Dendritic cell treated with granulocyte-macrophage colony-stimulating factor and Interleukin-4, amounts not matched to agents 40 ng/mL and 50 ng/mL, for 4 days (primary cell): ENCODE results near the gene PTPRN2.

Source experiments
- H3K27ac Mint-ChIP-seq: one replicate; pipeline ENCODE4 v1.8.0; 2022; ENCODE audit warnings: mild to moderate bottlenecking, mixed read lengths
- H3K27me3 Mint-ChIP-seq: one replicate; pipeline ENCODE4 v1.8.0; 2022; ENCODE audit warnings: mild to moderate bottlenecking, mixed read lengths
- H3K36me3 Mint-ChIP-seq: one replicate; pipeline ENCODE4 v1.8.0; 2022; ENCODE audit warnings: low read depth, mixed read lengths
- H3K4me1 Mint-ChIP-seq: one replicate; pipeline ENCODE4 v1.8.0; 2022; ENCODE audit warnings: low read depth, mixed read lengths
- H3K4me3 Mint-ChIP-seq: one replicate; pipeline ENCODE4 v1.8.0; 2022; ENCODE audit warnings: mild to moderate bottlenecking, moderate library complexity, mixed read lengths
- H3K9me3 Mint-ChIP-seq: one replicate; pipeline ENCODE4 v1.8.0; 2022; ENCODE audit warnings: mixed read lengths
- intact Hi-C: fragments of 100-400 bp; cut with micrococcal nuclease; formaldehyde crosslinking; loops from one replicate; pipeline ENCODE4 v1.15.0; 2022

The PTPRN2 gene

DNA sequence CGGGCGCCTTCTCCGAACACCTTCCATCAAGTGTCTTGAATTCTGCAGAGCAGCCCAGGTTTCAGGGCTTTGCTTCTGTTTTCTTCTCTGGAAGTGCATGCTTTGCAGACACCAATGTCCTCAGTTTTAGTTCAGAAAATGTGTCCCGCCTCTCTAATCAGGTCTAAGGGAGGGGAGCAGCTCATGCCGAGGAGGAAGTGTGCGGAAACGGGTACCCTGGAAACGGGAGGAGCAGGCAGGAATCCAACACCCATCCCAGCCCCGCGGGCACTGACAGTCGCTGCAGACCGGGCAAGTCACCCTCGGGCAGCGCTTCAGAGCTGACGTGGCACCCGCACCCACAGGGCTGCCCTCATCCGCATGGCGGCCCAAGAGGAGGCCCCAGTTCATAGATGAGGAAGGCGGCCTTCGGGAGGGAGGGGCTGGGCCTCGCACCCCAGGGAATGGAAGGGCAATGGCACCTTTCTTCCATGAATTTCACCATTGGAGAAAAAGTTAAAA, 912.1 kb downstream of the PTPRN2 start:
- Mint-ChIP-seq H3K9me3 (no peaks in the 10 kb centered on the region), H3K4me3 (no peak overlapping the region), H3K27me3 (peaks cover 39% of the 10 kb centered on the region), H3K36me3 (no peaks in the 10 kb centered on the region), H3K4me1 (no peaks in the 10 kb centered on the region), H3K27ac (no peak overlapping the region)
- intact Hi-C loops, result no loop called here

- H3K27ac Mint-ChIP-seq, result no peak overlapping the region
- no peaks in the 10 kb centered on the region for H3K36me3 Mint-ChIP-seq
- no peak overlapping the region for H3K4me3 Mint-ChIP-seq
- intact Hi-C loops, result no loop called here
- no peaks in the 10 kb centered on the region for H3K9me3 Mint-ChIP-seq
- H3K27me3 Mint-ChIP-seq, result peaks cover 33% of the 10 kb centered on the region
- no peaks in the 10 kb centered on the region for H3K4me1 Mint-ChIP-seq
Observed at GRCh38 chr7:157674715-157675426, 912.8 kb downstream of the PTPRN2 start.

DNA sequence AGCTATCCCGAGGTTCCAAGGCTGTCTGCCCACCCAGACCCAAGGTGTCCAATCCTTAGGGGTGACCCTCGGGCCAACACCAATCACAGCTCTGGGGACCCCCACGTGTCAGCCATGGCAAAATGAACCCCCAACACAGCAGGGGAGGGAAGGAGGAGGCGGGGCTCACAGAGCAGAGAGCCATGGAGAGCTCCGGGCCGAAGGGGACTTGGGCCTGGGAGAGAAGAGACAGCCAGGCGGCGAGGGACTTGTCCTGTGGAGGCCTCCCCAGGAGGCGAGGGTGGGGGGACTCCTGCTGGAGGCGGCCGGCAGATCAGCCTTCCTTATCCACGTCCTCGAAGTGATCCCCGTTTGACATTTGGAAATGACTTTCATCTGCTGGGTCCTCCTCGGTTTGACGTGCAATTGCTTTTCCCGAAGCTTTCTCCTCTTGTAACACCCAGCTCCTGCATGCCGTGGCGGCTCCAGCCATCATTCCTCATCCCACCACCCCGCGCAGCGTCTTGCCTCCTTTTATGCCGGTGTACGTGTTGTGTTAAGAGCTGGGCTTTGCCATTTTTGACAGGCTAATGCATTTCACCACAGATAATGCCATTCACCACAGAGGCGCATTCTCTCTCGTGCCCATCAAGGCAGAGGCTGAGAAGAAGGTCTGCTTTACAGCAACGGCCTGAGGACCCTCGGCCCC, 913.5 kb downstream of the PTPRN2 start:
- intact Hi-C loops, result no loop called here
- Mint-ChIP-seq H3K4me1 (no peaks in the 10 kb centered on the region), H3K9me3 (no peaks in the 10 kb centered on the region), H3K27ac (no peak overlapping the region), H3K27me3 (peaks cover 31% of the 10 kb centered on the region), H3K36me3 (no peaks in the 10 kb centered on the region), H3K4me3 (no peak overlapping the region)

GRCh38 chr7:157673573-157673972, 914.0 kb downstream of the PTPRN2 start:
- intact Hi-C loops, result no loop called here
- H3K27me3 Mint-ChIP-seq, result peaks cover 28% of the 10 kb centered on the region
- H3K27ac Mint-ChIP-seq, result no peak overlapping the region
- H3K4me1 Mint-ChIP-seq, result peaks cover 3% of the 10 kb centered on the region
- no peak overlapping the region for H3K4me3 Mint-ChIP-seq
- H3K9me3 Mint-ChIP-seq, result no peaks in the 10 kb centered on the region
- no peaks in the 10 kb centered on the region for H3K36me3 Mint-ChIP-seq

- H3K9me3 Mint-ChIP-seq, result no peaks in the 10 kb centered on the region
- H3K27ac Mint-ChIP-seq, result no peak overlapping the region
- peaks cover 15% of the 10 kb centered on the region for H3K27me3 Mint-ChIP-seq
- intact Hi-C loops, result no loop called here
- H3K4me1 Mint-ChIP-seq, result peaks cover 10% of the 10 kb centered on the region
- H3K36me3 Mint-ChIP-seq, result no peaks in the 10 kb centered on the region
- H3K4me3 Mint-ChIP-seq, result no peak overlapping the region
Observed at GRCh38 chr7:157671358-157672255, 916.0 kb downstream of the PTPRN2 start.

GRCh38 chr7:157670490-157671357, 916.9 kb downstream of the PTPRN2 start:
- peaks cover 10% of the 10 kb centered on the region for H3K4me1 Mint-ChIP-seq
- no peaks in the 10 kb centered on the region for H3K9me3 Mint-ChIP-seq
- intact Hi-C loops, result no loop called here
- H3K36me3 Mint-ChIP-seq, result no peaks in the 10 kb centered on the region
- no peak overlapping the region for H3K27ac Mint-ChIP-seq
- H3K4me3 Mint-ChIP-seq, result no peak overlapping the region
- H3K27me3 Mint-ChIP-seq, result peaks cover 8% of the 10 kb centered on the region

- H3K9me3 Mint-ChIP-seq, result no peaks in the 10 kb centered on the region
- H3K36me3 Mint-ChIP-seq, result no peaks in the 10 kb centered on the region
- no peak overlapping the region for H3K27ac Mint-ChIP-seq
- intact Hi-C loops, result no loop called here
- H3K27me3 Mint-ChIP-seq, result peaks cover 8% of the 10 kb centered on the region
- H3K4me3 Mint-ChIP-seq, result no peak overlapping the region
- H3K4me1 Mint-ChIP-seq, result peaks cover 10% of the 10 kb centered on the region
Observed at GRCh38 chr7:157669768-157670351, 917.8 kb downstream of the PTPRN2 start.

GRCh38 chr7:157668884-157669767, 918.5 kb downstream of the PTPRN2 start:
- Mint-ChIP-seq H3K4me1 (peaks cover 10% of the 10 kb centered on the region), H3K27me3 (peaks cover 8% of the 10 kb centered on the region), H3K9me3 (no peaks in the 10 kb centered on the region), H3K4me3 (no peak overlapping the region), H3K27ac (no peak overlapping the region), H3K36me3 (no peaks in the 10 kb centered on the region)
- intact Hi-C loops, result no loop called here

GRCh38 chr7:157668221-157668883, 919.3 kb downstream of the PTPRN2 start:
- Mint-ChIP-seq H3K9me3 (no peaks in the 10 kb centered on the region), H3K27ac (no peak overlapping the region), H3K4me3 (no peak overlapping the region), H3K36me3 (no peaks in the 10 kb centered on the region), H3K27me3 (peaks cover 8% of the 10 kb centered on the region), H3K4me1 (peaks cover 10% of the 10 kb centered on the region)
- intact Hi-C loops, result no loop called here

- intact Hi-C loops, result no loop called here
- Mint-ChIP-seq H3K4me1 (peaks cover 10% of the 10 kb centered on the region), H3K36me3 (no peaks in the 10 kb centered on the region), H3K27ac (no peak overlapping the region), H3K4me3 (no peak overlapping the region), H3K9me3 (no peaks in the 10 kb centered on the region), H3K27me3 (peaks cover 8% of the 10 kb centered on the region)
Observed at GRCh38 chr7:157667731-157668130, 919.9 kb downstream of the PTPRN2 start.

GRCh38 chr7:157667261-157667660, 920.4 kb downstream of the PTPRN2 start:
- no peak overlapping the region for H3K27ac Mint-ChIP-seq
- no peak overlapping the region for H3K4me3 Mint-ChIP-seq
- H3K4me1 Mint-ChIP-seq, result peaks cover 10% of the 10 kb centered on the region
- H3K9me3 Mint-ChIP-seq, result no peaks in the 10 kb centered on the region
- H3K27me3 Mint-ChIP-seq, result peaks cover 8% of the 10 kb centered on the region
- intact Hi-C loops, result no loop called here
- no peaks in the 10 kb centered on the region for H3K36me3 Mint-ChIP-seq

DNA sequence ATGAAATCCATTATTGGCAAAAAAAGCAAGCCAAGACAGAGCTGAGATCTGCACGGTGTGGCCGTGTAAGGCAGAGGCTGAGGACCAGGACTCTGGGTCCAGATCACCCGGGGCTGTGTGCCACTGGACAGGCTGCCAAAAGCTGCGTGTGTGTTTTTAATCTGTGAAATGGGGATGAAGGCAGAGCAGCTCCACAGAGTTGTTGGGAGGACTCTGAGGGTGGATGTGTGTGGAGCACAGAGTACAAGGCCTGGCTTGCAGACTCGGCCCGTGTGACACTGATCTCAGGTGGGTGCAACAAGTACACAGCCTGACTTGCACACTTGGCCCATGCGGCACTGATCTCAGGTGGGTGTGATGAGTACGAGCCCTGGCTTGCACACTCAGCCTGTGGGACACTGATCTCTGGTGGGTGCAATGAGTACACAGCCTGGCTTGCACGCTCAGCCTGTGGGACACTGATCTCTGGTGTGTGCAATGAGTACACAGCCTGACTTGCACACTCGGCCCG, 921.0 kb downstream of the PTPRN2 start:
- intact Hi-C loops, result no loop called here
- no peak overlapping the region for H3K4me3 Mint-ChIP-seq

More for the DNA sequence above, 921.0 kb downstream of the PTPRN2 start:
- H3K4me1 Mint-ChIP-seq, result peaks cover 10% of the 10 kb centered on the region
- no peak overlapping the region for H3K27ac Mint-ChIP-seq
- H3K27me3 Mint-ChIP-seq, result peaks cover 8% of the 10 kb centered on the region
- H3K36me3 Mint-ChIP-seq, result no peaks in the 10 kb centered on the region
- no peaks in the 10 kb centered on the region for H3K9me3 Mint-ChIP-seq
